Stimulated activated CD4-positive, alpha-beta T cell treated with anti-CD3 and anti-CD28 coated beads, Interleukin-15, amount 100 ng/mL, for 1 hour (primary cell): ENCODE results near the gene ALOXE3.

Source experiments
- DNase-seq, 2 donors: peaks; one replicate each; pipeline ENCODE4 v3.0.0-alpha.2; 2020; ENCODE audit warnings: low read depth in 1 of 2, low spot score in 1 of 2

ALOXE3 gene

GRCh38 chr17:8055851-8056231, 62.5 kb downstream of the ALOXE3 start:
- DNase-seq = no peak

- DNase-seq = no peak
Measured at GRCh38 chr17:8053600-8053999, 64.7 kb downstream of the ALOXE3 start.

- DNase-seq = no peak
Measured at GRCh38 chr17:8052256-8053252, 65.8 kb downstream of the ALOXE3 start.

GRCh38 chr17:8051831-8052230, 66.5 kb downstream of the ALOXE3 start:
- DNase-seq = no peak

- no peak for DNase-seq
Measured at GRCh38 chr17:8048736-8049135, 69.6 kb downstream of the ALOXE3 start.

GRCh38 chr17:8048236-8048635, 70.1 kb downstream of the ALOXE3 start:
- DNase-seq = no peak

- DNase-seq = no peak
Measured at GRCh38 chr17:8047769-8048110, 70.6 kb downstream of the ALOXE3 start.

GRCh38 chr17:8046929-8047768, 71.2 kb downstream of the ALOXE3 start:
- DNase-seq = no peak

GRCh38 chr17:8046306-8046928, 71.9 kb downstream of the ALOXE3 start:
- no peak for DNase-seq
